WTC11 (cell line): ENCODE data around the gene RNF215. TPM values are rescaled to one million over a fixed set of nuclear protein-coding genes. Genes with fewer than 3 reads are reported as not detected.

Experiments
- ATAC-seq: fragments of 200-7000 bp; cut with Tn5 transposase; 2 replicates; pipeline ENCODE4 v1.10.0; 2021; ENCODE audit warnings: mild to moderate bottlenecking, moderate library complexity
- CTCF ChIA-PET: fragments of 300-600 bp; sonication (Branson Sonifier 250); formaldehyde crosslinking; loops from one replicate; lab custom pipeline; 2021; ENCODE audit warnings: antibody characterized with exemption; lab: Charles Lee
- POLR2A ChIA-PET: fragments of 350-600 bp; sonication (Branson Sonifier 250); formaldehyde crosslinking; loops from one replicate; lab custom pipeline; 2021; ENCODE audit warnings: antibody characterized with exemption; lab: Charles Lee
- DNase-seq: peaks from one replicate; pipeline ENCODE4 v3.0.0; 2021; ENCODE audit warnings: low spot score
- H3K27ac Mint-ChIP-seq: 2 replicates; pipeline ENCODE4 v1.8.0; 2021; ENCODE audit warnings: mixed read lengths
- H3K27me3 Mint-ChIP-seq: 2 replicates; pipeline ENCODE4 v1.8.0; 2021; ENCODE audit warnings: low read depth, mild to moderate bottlenecking, moderate library complexity, mixed read lengths
- H3K36me3 Mint-ChIP-seq: 2 replicates; pipeline ENCODE4 v1.8.0; 2021; ENCODE audit warnings: mixed read lengths
- H3K4me1 Mint-ChIP-seq: 2 replicates; pipeline ENCODE4 v1.8.0; 2022; ENCODE audit warnings: mixed read lengths
- H3K4me3 Mint-ChIP-seq: 2 replicates; pipeline ENCODE4 v1.8.0; 2021; ENCODE audit warnings: mild to moderate bottlenecking, moderate library complexity, mixed read lengths
- H3K9me3 Mint-ChIP-seq: 2 replicates; pipeline ENCODE4 v1.8.0; 2021; ENCODE audit warnings: mixed read lengths
- E2F4 ChIP-seq: sonication (generic); formaldehyde crosslinking; IDR thresholded peaks from 2 replicates; pipeline ENCODE4 v1.8.1; 2022; ENCODE audit warnings: low read depth, mild to moderate bottlenecking, moderate library complexity, missing genetic modification reagents, borderline replicate concordance
- E2F5 ChIP-seq: sonication (generic); formaldehyde crosslinking; IDR thresholded peaks from 2 replicates; pipeline ENCODE4 v1.8.1; 2022; ENCODE audit warnings: mild to moderate bottlenecking, moderate library complexity, missing genetic modification reagents
- ELF4 ChIP-seq: sonication (generic); formaldehyde crosslinking; IDR thresholded peaks from 2 replicates; pipeline ENCODE4 v1.8.1; 2022; ENCODE audit warnings: low read depth, mild to moderate bottlenecking, moderate library complexity, missing genetic modification reagents
- ESRRA ChIP-seq: sonication (generic); formaldehyde crosslinking; IDR thresholded peaks from 2 replicates; pipeline ENCODE4 v1.8.1; 2022; ENCODE audit warnings: mild to moderate bottlenecking, missing genetic modification reagents, borderline replicate concordance
- FOXK1 ChIP-seq: sonication (generic); formaldehyde crosslinking; IDR thresholded peaks from 2 replicates; pipeline ENCODE4 v1.8.0; 2022; ENCODE audit warnings: mild to moderate bottlenecking, moderate library complexity, missing genetic modification reagents
- GABPB1 ChIP-seq: sonication (generic); formaldehyde crosslinking; IDR thresholded peaks from 2 replicates; pipeline ENCODE4 v1.8.1; 2023; ENCODE audit warnings: mild to moderate bottlenecking, missing genetic modification reagents
- HMGXB4 ChIP-seq: sonication (generic); formaldehyde crosslinking; IDR thresholded peaks from 2 replicates; pipeline ENCODE4 v1.8.1; 2023; ENCODE audit warnings: mild to moderate bottlenecking, moderate library complexity, missing genetic modification reagents
- JUN ChIP-seq: sonication (generic); formaldehyde crosslinking; IDR thresholded peaks from 2 replicates; pipeline ENCODE4 v1.8.0; 2023; ENCODE audit warnings: mild to moderate bottlenecking, missing genetic modification reagents
- MXD4 ChIP-seq: fragments of 250-450 bp; sonication (Bioruptor Pico); IDR thresholded peaks from 2 replicates; pipeline ENCODE4 v1.8.0; 2021; ENCODE audit warnings: mild to moderate bottlenecking, moderate library complexity, borderline replicate concordance
- RORB ChIP-seq: fragments of 250-450 bp; sonication (Bioruptor Pico); IDR thresholded peaks from 2 replicates; pipeline ENCODE4 v1.9.0; 2021; ENCODE audit warnings: mild to moderate bottlenecking
- SMAD3 ChIP-seq: sonication (generic); formaldehyde crosslinking; IDR thresholded peaks from 2 replicates; pipeline ENCODE4 v1.8.0; 2022; ENCODE audit warnings: missing genetic modification reagents, mild to moderate bottlenecking, borderline replicate concordance
- TCF7 ChIP-seq: sonication (generic); formaldehyde crosslinking; IDR thresholded peaks from 2 replicates; pipeline ENCODE4 v1.8.0; 2022; ENCODE audit warnings: mild to moderate bottlenecking, low read depth, missing genetic modification reagents, moderate library complexity
- TEAD1 ChIP-seq: sonication (generic); formaldehyde crosslinking; IDR thresholded peaks from 2 replicates; pipeline ENCODE4 v1.8.0; 2022; ENCODE audit warnings: mild to moderate bottlenecking, missing genetic modification reagents
- ZNF219 ChIP-seq: sonication (generic); formaldehyde crosslinking; IDR thresholded peaks from 2 replicates; pipeline ENCODE4 v1.8.0; 2023; ENCODE audit warnings: missing genetic modification reagents, mild to moderate bottlenecking, borderline replicate concordance
- total RNA-seq: library from RNA; stranded (reverse); gene quantifications from 3 replicates; pipeline ENCODE4 v1.2.3, GENCODE V29; 2021
- TF ChIP-seq, protein P1 (sequence below): sonication (generic); formaldehyde crosslinking; conservative IDR thresholded peaks from 2 replicates; pipeline ENCODE4 v1.8.1; 2022; ENCODE audit warnings: mild to moderate bottlenecking, missing genetic modification reagents
- TF ChIP-seq, protein P2 (sequence below): fragments of 250-450 bp; sonication (Bioruptor Pico); IDR thresholded peaks from 2 replicates; pipeline ENCODE4 v2.1.2; 2022; ENCODE audit warnings: mild to moderate bottlenecking, moderate library complexity
- TF ChIP-seq, protein P3 (sequence below): sonication (generic); formaldehyde crosslinking; IDR thresholded peaks from 2 replicates; pipeline ENCODE4 v1.8.0; 2022; ENCODE audit warnings: mild to moderate bottlenecking, missing genetic modification reagents
- TF ChIP-seq, protein P4 (sequence below): sonication (generic); formaldehyde crosslinking; IDR thresholded peaks from 2 replicates; pipeline ENCODE4 v1.8.1; 2022; ENCODE audit warnings: missing genetic modification reagents, borderline replicate concordance
- TF ChIP-seq, protein P5 (sequence below): sonication (generic); formaldehyde crosslinking; IDR thresholded peaks from 2 replicates; pipeline ENCODE4 v1.8.1; 2022; ENCODE audit warnings: low read depth, missing genetic modification reagents, borderline replicate concordance

The RNF215 gene
- total RNA-seq, 1 experiment from 2014 or later = 25.4 TPM

- H3K27me3 Mint-ChIP-seq = no peaks in the 10 kb centered on the region
- DNase-seq (no peak), ATAC-seq (peak; percentile 5; the same call in 1 of the 2 replicates)
- TF ChIP-seq, protein P1, sequence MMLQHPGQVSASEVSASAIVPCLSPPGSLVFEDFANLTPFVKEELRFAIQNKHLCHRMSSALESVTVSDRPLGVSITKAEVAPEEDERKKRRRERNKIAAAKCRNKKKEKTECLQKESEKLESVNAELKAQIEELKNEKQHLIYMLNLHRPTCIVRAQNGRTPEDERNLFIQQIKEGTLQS = no peak
- peak overlapping the region; percentile 95 for H3K4me3 Mint-ChIP-seq
- peak overlapping the region; percentile 95 for H3K27ac Mint-ChIP-seq
- H3K4me1 Mint-ChIP-seq = peaks cover 25% of the 10 kb centered on the region
- no peaks in the 10 kb centered on the region for H3K9me3 Mint-ChIP-seq
- ChIA-PET CTCF (interaction anchor here (0.7 to 3.6 kb wide), 9 partner anchors 30 to 94 kb away, joined by 3 to 25 read pairs (median 5); partner anchors contain the start of genes CASTOR1, MTFP1, RNF215 and SEC14L2), POLR2A (interaction anchor here (0.6 to 1.7 kb wide), 7 partner anchors 17 to 69 kb away, joined by 3 to 19 read pairs (median 6); partner anchors contain the start of genes CASTOR1, MTFP1, RNF215 and SEC14L2)
- peaks cover 18% of the 10 kb centered on the region for H3K36me3 Mint-ChIP-seq
These were observed 30.0 kb downstream of the RNF215 start for GRCh38 chr22:30357236-30357570.

DNA sequence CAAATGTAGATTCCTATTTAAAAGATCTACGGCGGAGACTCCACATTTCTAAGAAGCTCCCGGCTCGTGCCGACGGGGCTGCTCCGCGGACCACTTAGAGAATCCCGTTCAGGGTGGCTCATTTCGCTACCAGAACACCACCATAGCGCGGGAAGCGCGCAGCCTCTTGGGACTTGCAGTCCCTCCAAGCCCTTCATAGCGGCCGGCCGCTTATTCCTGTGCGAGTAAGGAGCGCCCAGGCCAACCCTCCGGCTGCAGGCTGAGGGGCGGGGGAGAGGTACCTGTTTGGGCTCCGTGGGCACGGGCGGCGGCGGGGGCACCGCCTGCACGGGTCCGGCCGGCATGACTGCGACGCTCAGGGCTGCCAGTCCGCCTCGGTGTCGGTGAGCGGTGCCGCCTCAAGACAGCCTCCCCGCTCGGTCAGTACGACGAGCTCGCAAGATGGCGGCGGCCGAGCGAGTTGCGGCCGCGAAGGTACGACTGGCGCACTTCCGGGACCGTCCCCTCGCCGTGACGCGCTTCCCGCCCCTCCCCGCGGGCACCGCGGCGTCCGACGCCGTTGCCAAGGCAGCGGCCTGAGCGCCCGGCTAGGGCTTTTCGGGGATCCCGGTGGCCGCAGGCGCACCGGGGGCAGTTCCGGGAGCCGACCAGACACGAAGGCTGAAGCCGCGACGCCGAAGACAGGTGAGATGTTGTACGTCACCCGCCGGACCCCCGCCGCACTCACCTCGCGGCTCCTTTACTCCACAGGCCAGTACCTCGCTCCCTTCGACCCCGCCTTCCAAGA, 30.6 kb downstream of the RNF215 start, which contains the start of the genes CCDC157 and SF3A1:
TSS of gene CCDC157 (plus strand) at position 559 of the 787 bp plus-strand sequence. CDS start 8,994 bp downstream, outside the sequence.
TSS of gene SF3A1 (minus strand) at position 446 of the 787 bp plus-strand sequence. CDS start at position 344, 102 bp downstream.
- DNase-seq (peak; percentile 91), ATAC-seq (peak; percentile 90)
- POLR2A ChIA-PET = interaction anchor here (0.5 to 1.7 kb wide), 8 partner anchors 10 to 69 kb away, joined by 3 to 19 read pairs (median 6); partner anchors contain the start of genes CASTOR1, MTFP1, RNF215 and SEC14L2
- CTCF ChIA-PET = interaction anchor here (0.9 to 3.6 kb wide), 7 partner anchors 30 to 93 kb away, joined by 3 to 25 read pairs (median 5); partner anchors contain the start of genes CASTOR1, RNF215, SEC14L2 and TBC1D10A
- Mint-ChIP-seq H3K4me3 (peak within 1 kb of the TSS; percentile 95), H3K27ac (peak within 1 kb of the TSS; percentile 95), H3K27me3 (no peaks in the 10 kb centered on the region), H3K4me1 (peaks cover 20% of the 10 kb centered on the region), H3K9me3 (no peaks in the 10 kb centered on the region), H3K36me3 (peaks cover 24% of the 10 kb centered on the region)
- TF ChIP-seq TCF7 (CRISPR knock-in tag) (peak; percentile 85; the same call in 1 of the 2 replicates), SMAD3 (CRISPR knock-in tag) (peak; percentile 86; the same call in 1 of the 2 replicates), MXD4 (CRISPR knock-in tag) (no peak), ELF4 (no peak), JUN (0 out of 2 replicates have a peak, but pooled peaks have one; percentile 30), RORB (no peak), ESRRA (0 out of 2 replicates have a peak, but pooled peaks have one; percentile 24), TEAD1 (CRISPR knock-in tag) (peak; percentile 65), GABPB1 (CRISPR knock-in tag) (peak; percentile 79), E2F4 (CRISPR knock-in tag) (peak; percentile 73), HMGXB4 (peak; percentile 60; the same call in 1 of the 2 replicates), E2F5 (CRISPR knock-in tag) (peak; percentile 51; the same call in 1 of the 2 replicates), ZNF219 (CRISPR knock-in tag) (0 out of 2 replicates have a peak, but pooled peaks have one; percentile 42), FOXK1 (CRISPR knock-in tag) (peak; percentile 89; the same call in 1 of the 2 replicates)
- TF ChIP-seq, protein P2, sequence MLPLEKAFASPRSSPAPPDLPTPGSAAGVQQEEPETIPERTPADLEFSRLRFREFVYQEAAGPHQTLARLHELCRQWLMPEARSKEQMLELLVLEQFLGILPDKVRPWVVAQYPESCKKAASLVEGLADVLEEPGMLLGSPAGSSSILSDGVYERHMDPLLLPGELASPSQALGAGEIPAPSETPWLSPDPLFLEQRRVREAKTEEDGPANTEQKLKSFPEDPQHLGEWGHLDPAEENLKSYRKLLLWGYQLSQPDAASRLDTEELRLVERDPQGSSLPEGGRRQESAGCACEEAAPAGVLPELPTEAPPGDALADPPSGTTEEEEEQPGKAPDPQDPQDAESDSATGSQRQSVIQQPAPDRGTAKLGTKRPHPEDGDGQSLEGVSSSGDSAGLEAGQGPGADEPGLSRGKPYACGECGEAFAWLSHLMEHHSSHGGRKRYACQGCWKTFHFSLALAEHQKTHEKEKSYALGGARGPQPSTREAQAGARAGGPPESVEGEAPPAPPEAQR (CRISPR knock-in tag) = no peak
- TF ChIP-seq, protein P3, sequence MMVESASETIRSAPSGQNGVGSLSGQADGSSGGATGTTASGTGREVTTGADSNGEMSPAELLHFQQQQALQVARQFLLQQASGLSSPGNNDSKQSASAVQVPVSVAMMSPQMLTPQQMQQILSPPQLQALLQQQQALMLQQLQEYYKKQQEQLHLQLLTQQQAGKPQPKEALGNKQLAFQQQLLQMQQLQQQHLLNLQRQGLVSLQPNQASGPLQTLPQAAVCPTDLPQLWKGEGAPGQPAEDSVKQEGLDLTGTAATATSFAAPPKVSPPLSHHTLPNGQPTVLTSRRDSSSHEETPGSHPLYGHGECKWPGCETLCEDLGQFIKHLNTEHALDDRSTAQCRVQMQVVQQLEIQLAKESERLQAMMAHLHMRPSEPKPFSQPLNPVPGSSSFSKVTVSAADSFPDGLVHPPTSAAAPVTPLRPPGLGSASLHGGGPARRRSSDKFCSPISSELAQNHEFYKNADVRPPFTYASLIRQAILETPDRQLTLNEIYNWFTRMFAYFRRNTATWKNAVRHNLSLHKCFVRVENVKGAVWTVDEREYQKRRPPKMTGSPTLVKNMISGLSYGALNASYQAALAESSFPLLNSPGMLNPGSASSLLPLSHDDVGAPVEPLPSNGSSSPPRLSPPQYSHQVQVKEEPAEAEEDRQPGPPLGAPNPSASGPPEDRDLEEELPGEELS = no peak
- TF ChIP-seq, protein P4, sequence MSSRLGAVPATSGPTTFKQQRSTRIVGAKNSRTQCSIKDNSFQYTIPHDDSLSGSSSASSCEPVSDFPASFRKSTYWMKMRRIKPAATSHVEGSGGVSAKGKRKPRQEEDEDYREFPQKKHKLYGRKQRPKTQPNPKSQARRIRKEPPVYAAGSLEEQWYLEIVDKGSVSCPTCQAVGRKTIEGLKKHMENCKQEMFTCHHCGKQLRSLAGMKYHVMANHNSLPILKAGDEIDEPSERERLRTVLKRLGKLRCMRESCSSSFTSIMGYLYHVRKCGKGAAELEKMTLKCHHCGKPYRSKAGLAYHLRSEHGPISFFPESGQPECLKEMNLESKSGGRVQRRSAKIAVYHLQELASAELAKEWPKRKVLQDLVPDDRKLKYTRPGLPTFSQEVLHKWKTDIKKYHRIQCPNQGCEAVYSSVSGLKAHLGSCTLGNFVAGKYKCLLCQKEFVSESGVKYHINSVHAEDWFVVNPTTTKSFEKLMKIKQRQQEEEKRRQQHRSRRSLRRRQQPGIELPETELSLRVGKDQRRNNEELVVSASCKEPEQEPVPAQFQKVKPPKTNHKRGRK (CRISPR knock-in tag) = no peak
- TF ChIP-seq, protein P5, sequence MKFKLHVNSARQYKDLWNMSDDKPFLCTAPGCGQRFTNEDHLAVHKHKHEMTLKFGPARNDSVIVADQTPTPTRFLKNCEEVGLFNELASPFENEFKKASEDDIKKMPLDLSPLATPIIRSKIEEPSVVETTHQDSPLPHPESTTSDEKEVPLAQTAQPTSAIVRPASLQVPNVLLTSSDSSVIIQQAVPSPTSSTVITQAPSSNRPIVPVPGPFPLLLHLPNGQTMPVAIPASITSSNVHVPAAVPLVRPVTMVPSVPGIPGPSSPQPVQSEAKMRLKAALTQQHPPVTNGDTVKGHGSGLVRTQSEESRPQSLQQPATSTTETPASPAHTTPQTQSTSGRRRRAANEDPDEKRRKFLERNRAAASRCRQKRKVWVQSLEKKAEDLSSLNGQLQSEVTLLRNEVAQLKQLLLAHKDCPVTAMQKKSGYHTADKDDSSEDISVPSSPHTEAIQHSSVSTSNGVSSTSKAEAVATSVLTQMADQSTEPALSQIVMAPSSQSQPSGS = no peak
